Loucy (cell line): ENCODE measurements around the gene DHRS3.

Experiments
- H2AFZ ChIP-seq: fragments of 200-600 bp; sonication (generic); 2 replicates; pipeline ENCODE4 v1.6.0; 2016; ENCODE audit warnings: antibody characterized with exemption, mild to moderate bottlenecking, low read length, moderate library complexity
- H3F3A ChIP-seq: fragments of 200-600 bp; 2 replicates; pipeline ENCODE4 v1.6.0; 2016; ENCODE audit warnings: antibody characterized with exemption, low read depth, mild to moderate bottlenecking
- H3K27me3 ChIP-seq: fragments of 200-600 bp; sonication (generic); 2 replicates; pipeline ENCODE4 v1.6.1; 2014; ENCODE audit warnings: low read length, mild to moderate bottlenecking; ENCODE audit not compliant: insufficient read depth, poor library complexity, severe bottlenecking
- H3K36me3 ChIP-seq: fragments of 200-600 bp; sonication (generic); 2 replicates; pipeline ENCODE4 v1.6.1; 2016; ENCODE audit warnings: low read length; ENCODE audit not compliant: insufficient read depth
- H3K4me1 ChIP-seq: fragments of 200-600 bp; sonication (generic); 2 replicates; pipeline ENCODE4 v1.5.1; 2014; ENCODE audit warnings: low read length, mild to moderate bottlenecking; ENCODE audit not compliant: insufficient read depth, poor library complexity, severe bottlenecking
- H3K4me2 ChIP-seq: fragments of 200-600 bp; sonication (generic); 2 replicates; pipeline ENCODE4 v1.6.0; 2014; ENCODE audit warnings: antibody characterized with exemption, low read length, low read depth, mild to moderate bottlenecking; ENCODE audit not compliant: poor library complexity, severe bottlenecking
- H3K4me3 ChIP-seq: fragments of 200-600 bp; sonication (generic); 2 replicates; pipeline ENCODE4 v1.5.1; 2014; ENCODE audit warnings: low read length, mild to moderate bottlenecking, mixed read lengths; ENCODE audit not compliant: poor library complexity, severe bottlenecking
- H3K79me2 ChIP-seq: fragments of 200-600 bp; sonication (generic); 2 replicates; pipeline ENCODE4 v1.6.1; 2014; ENCODE audit warnings: low read length; ENCODE audit not compliant: insufficient read depth
- H3K9ac ChIP-seq: fragments of 200-600 bp; sonication (generic); 2 replicates; pipeline ENCODE4 v1.6.0; 2014; ENCODE audit warnings: mild to moderate bottlenecking, low read depth, low read length, moderate library complexity; ENCODE audit not compliant: poor library complexity, severe bottlenecking
- H3K9me2 ChIP-seq: fragments of 200-600 bp; sonication (generic); replicated peaks from 2 replicates; pipeline ENCODE4 v1.6.1; 2016; ENCODE audit warnings: low read depth, low read length, mixed read lengths
- H3K9me3 ChIP-seq: fragments of 200-600 bp; sonication (generic); 2 replicates; pipeline ENCODE4 v1.6.1; 2014; ENCODE audit warnings: mild to moderate bottlenecking, antibody characterized with exemption, low read length, low read depth; ENCODE audit not compliant: insufficient read depth
- H4K20me1 ChIP-seq: fragments of 200-600 bp; sonication (generic); 2 replicates; pipeline ENCODE4 v1.6.0; 2014; ENCODE audit warnings: antibody characterized with exemption, low read length, mild to moderate bottlenecking; ENCODE audit not compliant: insufficient read depth, poor library complexity, severe bottlenecking
- CTCF ChIP-seq: fragments of 200-600 bp; sonication (generic); conservative IDR thresholded peaks from 2 replicates; pipeline ENCODE4 v1.5.1; 2014; ENCODE audit warnings: mild to moderate bottlenecking, antibody characterized with exemption, low read length
- EZH2phosphoT487 ChIP-seq: fragments of 200-600 bp; IDR thresholded peaks from 2 replicates; pipeline ENCODE4 v1.6.1; 2018; ENCODE audit warnings: antibody characterized with exemption, mild to moderate bottlenecking, moderate library complexity, borderline replicate concordance

The DHRS3 gene

GRCh38 chr1:12615159-12615864, 2.7 kb downstream of the DHRS3 start:
- no peaks in the 10 kb centered on the region for H3K36me3 ChIP-seq
- H3K9me3 ChIP-seq: no peaks in the 10 kb centered on the region
- no peaks in the 10 kb centered on the region for H3K9me2 ChIP-seq
- no peaks in the 10 kb centered on the region for H4K20me1 ChIP-seq
- peaks cover 55% of the 10 kb centered on the region for H3K79me2 ChIP-seq
- no peaks in the 10 kb centered on the region for H3F3A ChIP-seq
- TF ChIP-seq CTCF (no peak), EZH2phosphoT487 (no peak)
- peaks cover 52% of the 10 kb centered on the region for H3K4me1 ChIP-seq
- H2AFZ ChIP-seq: no peak overlapping the region
- H3K4me3 ChIP-seq: peak overlapping the region; percentile 83
- peak overlapping the region; percentile 98 for H3K9ac ChIP-seq
- H3K4me2 ChIP-seq: peak overlapping the region; percentile 90
- no peaks in the 10 kb centered on the region for H3K27me3 ChIP-seq

- H3K9me3 ChIP-seq: no peaks in the 10 kb centered on the region
- H2AFZ ChIP-seq: no peak overlapping the region
- no peaks in the 10 kb centered on the region for H4K20me1 ChIP-seq
- peaks cover 56% of the 10 kb centered on the region for H3K79me2 ChIP-seq
- H3K36me3 ChIP-seq: no peaks in the 10 kb centered on the region
- no peaks in the 10 kb centered on the region for H3K9me2 ChIP-seq
- H3K9ac ChIP-seq: peak overlapping the region; percentile 98
- H3K4me3 ChIP-seq: peak overlapping the region; percentile 83
- H3F3A ChIP-seq: no peaks in the 10 kb centered on the region
- TF ChIP-seq EZH2phosphoT487 (no peak), CTCF (0 out of 2 replicates have a peak, but pooled peaks have one; percentile 9)
- no peaks in the 10 kb centered on the region for H3K27me3 ChIP-seq
- H3K4me1 ChIP-seq: peaks cover 46% of the 10 kb centered on the region
- H3K4me2 ChIP-seq: peak overlapping the region; percentile 90
Observed at GRCh38 chr1:12614402-12615158, 3.4 kb downstream of the DHRS3 start.

DNA sequence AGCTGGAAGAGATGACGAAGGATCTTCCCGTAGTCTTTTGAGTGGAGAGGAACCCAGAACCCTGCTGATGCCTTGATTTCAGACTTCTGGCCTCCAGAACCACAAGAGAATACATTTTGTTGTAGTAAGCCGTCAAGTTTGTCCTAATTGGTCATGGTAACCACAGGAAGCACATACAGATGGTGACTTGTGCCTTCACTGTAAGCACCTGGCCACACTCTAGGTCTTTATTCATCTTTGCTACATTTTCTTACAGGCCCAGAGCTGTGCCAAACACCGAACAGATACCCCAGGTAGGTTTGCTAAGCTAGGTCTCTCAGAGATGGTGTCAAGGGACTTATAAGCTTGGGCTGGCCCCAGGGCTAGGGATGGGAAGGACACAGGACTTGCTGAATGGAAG, 4.8 kb downstream of the DHRS3 start:
- peaks cover 56% of the 10 kb centered on the region for H3K79me2 ChIP-seq
- peak overlapping the region; percentile 90 for H3K4me2 ChIP-seq
- H3K27me3 ChIP-seq: no peaks in the 10 kb centered on the region
- H2AFZ ChIP-seq: no peak overlapping the region
- H4K20me1 ChIP-seq: no peaks in the 10 kb centered on the region
- H3K9me3 ChIP-seq: no peaks in the 10 kb centered on the region
- H3K4me3 ChIP-seq: peak overlapping the region; percentile 41
- TF ChIP-seq CTCF (no peak), EZH2phosphoT487 (no peak)
- H3K9ac ChIP-seq: no peak overlapping the region
- H3K9me2 ChIP-seq: no peaks in the 10 kb centered on the region
- no peaks in the 10 kb centered on the region for H3F3A ChIP-seq
- peaks cover 40% of the 10 kb centered on the region for H3K4me1 ChIP-seq
- no peaks in the 10 kb centered on the region for H3K36me3 ChIP-seq
